Measurements from ENCODE around the gene BTBD2. TPM values are rescaled to one million over a fixed set of nuclear protein-coding genes. Genes with fewer than 3 reads are reported as not detected.

The BTBD2 gene
- total RNA-seq, 2 donors from 2014 or later: 42.3 to 44.8 TPM

- DNase-seq: peak in 1 of 4 donors; percentile 37
- Histone ChIP-seq H3K27me3 (no peaks in the 10 kb centered on the region), H3K4me3 (peak within 1 kb of the TSS; percentile 52 to 72), H3K27ac (peak within 1 kb of the TSS; percentile 75 to 97 (median 86)), H3K9me3 (no peaks in the 10 kb centered on the region), H3K4me1 (peaks cover 33% of the 10 kb centered on the region), H3K36me3 (replicated peaks in 1 of 2; ENCODE audit: insufficient read depth in 1 of 2, low read depth in 2 of 2) (no peaks in the 10 kb centered on the region)
- TF ChIP-seq POLR2A (IDR thresholded peaks at IDR 0.05) (no peak), CTCF (IDR thresholded peaks at IDR 0.05) (peak in 3 of 7 experiments; percentile 31 to 69 (median 64))
- peak; percentile 9 for ATAC-seq
- WGBS, 2 donors: 0% methylated on average over 6 to 81 of the region's 97 CpGs
- intact Hi-C loops (cut with DNase I): no loop called here
Observed at GRCh38 chr19:1941146-1942077, 74.1 kb downstream of the BTBD2 start, which contains the start of gene CSNK1G2. CSNK1G2 (plus strand) TSS chr19:1941172; CDS start chr19:1969773, 28,601 bp downstream.

- no peak overlapping the region for H3K27ac ChIP-seq
- ATAC-seq (no peak), DNase-seq (no peak)
- H3K27me3 ChIP-seq: no peaks in the 10 kb centered on the region
- no peaks in the 10 kb centered on the region for H3K9me3 ChIP-seq
- intact Hi-C loops (cut with DNase I): no loop called here
- H3K36me3 ChIP-seq (replicated peaks in 1 of 2; ENCODE audit: insufficient read depth in 1 of 2, low read depth in 2 of 2): no peaks in the 10 kb centered on the region
- TF ChIP-seq POLR2A (IDR thresholded peaks at IDR 0.05) (no peak), CTCF (IDR thresholded peaks at IDR 0.05) (no peak)
- peaks cover 25% of the 10 kb centered on the region for H3K4me1 ChIP-seq
- H3K4me3 ChIP-seq: no peak overlapping the region
- 74 to 82% methylated on average over 6 to 7 of the region's 7 CpGs for WGBS, 2 donors
Observed at GRCh38 chr19:1938071-1938470, 77.4 kb downstream of the BTBD2 start.

- H3K4me3 ChIP-seq: no peak overlapping the region
- ATAC-seq: no peak
- no peaks in the 10 kb centered on the region for H3K9me3 ChIP-seq
- intact Hi-C loops (cut with DNase I): no loop called here
- no peak overlapping the region for H3K27ac ChIP-seq
- no peaks in the 10 kb centered on the region for H3K36me3 ChIP-seq (replicated peaks in 1 of 2; ENCODE audit: insufficient read depth in 1 of 2, low read depth in 2 of 2)
- WGBS, 2 donors: 84 to 87% methylated on average over 15 to 24 of the region's 24 CpGs
- peaks cover 17% of the 10 kb centered on the region for H3K4me1 ChIP-seq
- DNase-seq: no peak
- H3K27me3 ChIP-seq: no peaks in the 10 kb centered on the region
- no peak for TF ChIP-seq POLR2A (IDR thresholded peaks at IDR 0.05)
- no peak for TF ChIP-seq CTCF (IDR thresholded peaks at IDR 0.05)
Observed at GRCh38 chr19:1936916-1937610, 78.5 kb downstream of the BTBD2 start.

GRCh38 chr19:1936430-1936829, 79.1 kb downstream of the BTBD2 start:
- Histone ChIP-seq H3K9me3 (no peaks in the 10 kb centered on the region), H3K4me3 (no peak overlapping the region), H3K36me3 (replicated peaks in 1 of 2; ENCODE audit: insufficient read depth in 1 of 2, low read depth in 2 of 2) (no peaks in the 10 kb centered on the region), H3K27me3 (no peaks in the 10 kb centered on the region), H3K27ac (peak overlapping the region in 2 of 4 donors; percentile 2 to 27), H3K4me1 (peaks cover 17% of the 10 kb centered on the region)
- TF ChIP-seq POLR2A (IDR thresholded peaks at IDR 0.05): no peak
- intact Hi-C loops (cut with DNase I): no loop called here
- DNase-seq (no peak), ATAC-seq (no peak)
- 83 to 96% methylated on average over 3 of the region's 3 CpGs for WGBS, 2 donors
